Transverse colon (tissue), 3 donors: ENCODE measurements around the gene FANCC.

ENCODE experiments used
- CTCF ChIP-seq, 5 experiments: fragments of 200-600 bp in 3 of 5; fragments of 450-650 bp in 2 of 5; sonication (generic) in 3 of 5; IDR thresholded peaks; 1 replicate in 2 of 5; 2 replicates in 3 of 5; pipeline ENCODE4 v1.5.1; 2016 to 2017; ENCODE audit warnings: antibody characterized with exemption in 5 of 5, inconsistent platforms in 3 of 5, mild to moderate bottlenecking in 2 of 5, moderate library complexity in 1 of 5
- EP300 ChIP-seq: sonication (generic); formaldehyde crosslinking; IDR thresholded peaks from one replicate; pipeline ENCODE4 v1.6.1; 2017; ENCODE audit warnings: antibody characterized with exemption, low read depth
- POLR2A ChIP-seq: fragments of 450-650 bp; IDR thresholded peaks from one replicate; pipeline ENCODE4 v1.6.1; 2016; ENCODE audit warnings: antibody characterized with exemption, mild to moderate bottlenecking, moderate library complexity

GRCh38 chr9:95190413-95190812 is 127.1 kb downstream of the FANCC start:
- TF ChIP-seq CTCF (IDR thresholded peaks at IDR 0.05) = no peak
- no peak for TF ChIP-seq POLR2A
- TF ChIP-seq EP300 = no peak
